GM18511 (cell line): Measurements from ENCODE around the gene RRP36.
"Not testable (repeated sequence)": the region's sequence is repeated elsewhere in the genome, so short reads cannot be mapped to it uniquely, and the experiment has no call there.

Experiments
- ATAC-seq: cut with Tn5 transposase; IDR thresholded peaks from one replicate; pipeline ENCODE4 v1.9.1; 2021; ENCODE audit warnings: mild to moderate bottlenecking, moderate library complexity; ENCODE audit not compliant: unreplicated experiment

Gene RRP36, protein sequence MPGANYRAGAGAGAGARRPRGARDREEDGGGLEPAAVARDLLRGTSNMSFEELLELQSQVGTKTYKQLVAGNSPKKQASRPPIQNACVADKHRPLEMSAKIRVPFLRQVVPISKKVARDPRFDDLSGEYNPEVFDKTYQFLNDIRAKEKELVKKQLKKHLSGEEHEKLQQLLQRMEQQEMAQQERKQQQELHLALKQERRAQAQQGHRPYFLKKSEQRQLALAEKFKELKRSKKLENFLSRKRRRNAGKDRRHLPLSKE

GRCh38 chr6:43021270-43022047 is at the start of gene RRP36:
TSS of gene RRP36 (plus strand) at chr6:43021623. CDS start at chr6:43021655, 32 bp downstream.
- peak; percentile 83 for ATAC-seq

GRCh38 chr6:42971746-42972327 is 49.6 kb upstream of the RRP36 start:
- no peak for ATAC-seq

GRCh38 chr6:42973926-42974325 is 47.5 kb upstream of the RRP36 start:
- no peak for ATAC-seq

DNA sequence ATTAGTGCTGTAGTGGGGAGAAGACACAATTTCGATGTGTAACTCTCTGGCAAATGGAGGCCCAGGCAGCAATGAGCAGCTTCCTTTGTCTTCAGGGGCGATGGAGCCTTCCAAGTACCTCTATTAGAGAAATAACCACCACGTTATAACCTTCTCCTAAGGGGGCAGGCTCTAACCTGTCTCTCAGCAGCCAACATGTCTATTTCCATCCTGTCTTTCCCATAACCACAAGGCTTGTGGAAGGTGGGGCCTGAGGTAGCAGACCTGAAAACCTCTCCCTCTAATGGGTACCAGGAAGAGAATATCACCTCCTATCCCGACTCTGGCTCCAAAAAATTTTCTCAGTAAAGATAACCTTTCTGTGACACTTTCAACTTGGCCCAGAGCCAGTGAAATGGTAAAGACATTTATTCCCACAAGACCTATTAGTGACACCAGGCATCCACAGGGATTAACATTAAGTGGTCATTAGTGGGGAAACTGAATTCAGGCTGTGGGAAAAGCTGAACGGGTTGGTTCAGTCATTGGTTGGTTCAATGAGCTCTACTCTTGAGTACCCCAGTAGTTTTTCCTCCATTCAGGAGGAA is 46.4 kb upstream of the RRP36 start:
- no peak for ATAC-seq

GRCh38 chr6:42978487-42978838 is 43.0 kb upstream of the RRP36 start:
- no peak for ATAC-seq

DNA sequence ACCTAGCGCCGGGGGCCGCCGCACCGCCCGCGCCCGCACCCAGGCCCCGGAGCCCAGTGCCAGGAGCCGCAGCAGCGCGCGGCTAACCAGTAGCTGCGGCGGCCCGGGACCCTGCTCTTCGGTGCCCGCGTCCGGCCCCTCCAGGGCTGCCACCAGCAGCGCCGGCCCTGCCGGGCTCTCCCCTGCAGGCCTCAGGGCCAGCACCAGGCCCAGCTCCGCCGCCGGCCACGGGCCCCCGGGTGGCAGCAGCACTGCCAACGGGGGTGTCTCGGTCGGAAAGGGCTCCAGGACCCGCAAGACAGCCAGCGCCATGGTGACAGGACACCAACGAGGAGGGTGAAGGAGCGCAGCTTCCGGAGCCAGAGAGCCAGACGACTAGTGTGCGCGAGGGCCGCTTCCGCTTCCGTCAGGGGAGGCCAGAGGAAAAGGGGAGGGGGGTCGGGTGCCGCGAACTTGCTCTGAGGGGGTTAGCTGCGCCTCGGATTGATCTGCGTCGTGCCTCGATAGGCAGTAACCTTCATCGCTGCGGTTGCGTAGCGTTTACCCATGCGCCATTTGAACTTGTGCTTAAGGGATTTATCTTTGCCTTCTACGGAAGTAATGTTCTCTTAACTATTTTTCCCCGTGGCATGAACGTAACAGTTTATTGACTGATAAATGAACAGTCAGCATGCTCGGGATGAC is 42.4 kb upstream of the RRP36 start, which contains the start of gene PEX6:
Gene PEX6, minus strand, starts transcription at position 343 of the 684 bp plus-strand sequence. Its CDS starts 31 bp downstream, at position 312.
- ATAC-seq = peak; percentile 95

DNA sequence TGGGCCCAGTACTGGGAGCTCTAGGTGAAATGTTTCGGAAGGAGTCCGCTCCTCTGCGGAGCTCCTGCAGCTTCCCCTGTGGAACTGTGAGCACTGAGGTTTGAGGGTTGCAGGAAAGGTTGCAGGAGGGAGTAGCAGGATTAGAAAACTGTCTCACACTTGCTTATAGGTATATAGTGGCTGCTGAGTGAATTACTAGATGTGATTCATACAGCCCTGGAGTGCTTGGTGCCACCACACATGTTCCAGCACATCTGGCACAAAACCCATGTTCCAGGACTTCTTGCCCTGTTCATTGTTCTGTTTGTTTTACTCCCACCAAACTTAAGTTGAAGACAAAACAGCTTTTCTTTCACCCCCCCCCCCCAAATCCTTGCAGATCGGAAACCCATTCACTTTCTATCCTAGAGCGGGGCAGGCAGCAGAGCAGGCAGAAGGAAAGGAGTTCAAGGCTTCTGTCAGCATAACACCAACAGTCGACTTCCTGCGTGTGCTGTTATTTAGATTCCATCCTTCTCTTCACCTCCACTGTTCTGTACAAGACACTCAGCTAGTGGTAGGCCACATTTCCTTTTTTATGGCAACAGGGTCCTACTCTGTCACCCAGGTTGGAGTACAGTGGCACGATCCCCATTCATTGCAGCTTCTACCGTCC is 41.8 kb upstream of the RRP36 start:
- ATAC-seq = peak; percentile 3

GRCh38 chr6:42981836-42982235 is 39.6 kb upstream of the RRP36 start:
- no peak for ATAC-seq

DNA sequence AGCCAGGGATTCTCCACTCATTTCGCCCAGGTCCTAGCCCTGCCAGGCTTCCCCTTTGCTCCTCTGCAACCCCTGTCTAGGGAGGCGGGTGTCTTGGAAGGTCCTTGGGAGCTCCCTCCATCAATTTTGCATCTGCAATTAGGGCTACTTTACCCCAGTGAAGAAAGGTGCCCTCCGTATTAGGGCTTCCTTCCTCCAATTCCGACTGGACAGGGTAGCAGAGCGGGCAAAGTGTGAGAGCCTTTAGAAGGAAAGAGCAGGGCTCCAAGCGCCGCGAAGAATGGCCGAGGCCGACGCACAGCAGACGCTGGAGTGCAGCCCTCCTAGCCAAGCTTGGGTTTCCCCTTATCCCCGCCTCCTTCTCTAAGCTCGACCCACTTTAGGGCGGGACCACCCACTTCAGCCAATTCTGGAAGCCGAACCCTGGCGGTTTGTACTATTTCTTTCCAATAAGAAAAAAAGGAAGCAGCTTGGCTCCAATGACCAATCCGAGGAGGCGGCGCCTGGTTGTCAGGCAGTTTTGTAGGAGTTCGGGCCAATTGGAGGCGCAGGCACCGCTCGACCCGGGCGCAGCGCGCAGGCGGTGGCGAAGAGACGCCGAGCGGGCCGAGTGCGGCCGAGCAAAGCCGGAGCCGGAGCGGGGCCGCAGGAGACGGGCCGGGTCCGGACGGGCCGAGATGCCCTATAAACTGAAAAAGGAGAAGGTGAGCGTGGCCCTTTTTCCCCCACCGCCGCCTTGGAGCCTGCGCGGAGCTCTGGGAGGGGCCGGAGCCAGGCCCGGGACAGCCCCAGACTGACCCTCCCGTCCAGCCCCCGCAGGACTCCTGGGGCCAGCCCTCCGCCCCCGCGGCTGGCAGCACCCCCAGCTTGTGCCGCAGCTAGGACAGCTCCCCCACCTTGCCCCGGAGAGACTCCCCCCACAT is 37.2 kb upstream of the RRP36 start, which contains the start of gene PPP2R5D:
Gene PPP2R5D, plus strand, starts transcription at position 570 of the 923 bp plus-strand sequence. Its CDS starts 108 bp downstream, at position 678.
- peak; percentile 97 for ATAC-seq

- ATAC-seq = no peak
These were observed 36.4 kb upstream of the RRP36 start for GRCh38 chr6:42984924-42985475.

GRCh38 chr6:42987533-42988451 is 33.6 kb upstream of the RRP36 start:
- no peak for ATAC-seq

GRCh38 chr6:42988486-42989020 is 32.9 kb upstream of the RRP36 start:
- ATAC-seq = no peak

- ATAC-seq = no peak
These were observed 31.5 kb upstream of the RRP36 start for GRCh38 chr6:42989923-42990322.

DNA sequence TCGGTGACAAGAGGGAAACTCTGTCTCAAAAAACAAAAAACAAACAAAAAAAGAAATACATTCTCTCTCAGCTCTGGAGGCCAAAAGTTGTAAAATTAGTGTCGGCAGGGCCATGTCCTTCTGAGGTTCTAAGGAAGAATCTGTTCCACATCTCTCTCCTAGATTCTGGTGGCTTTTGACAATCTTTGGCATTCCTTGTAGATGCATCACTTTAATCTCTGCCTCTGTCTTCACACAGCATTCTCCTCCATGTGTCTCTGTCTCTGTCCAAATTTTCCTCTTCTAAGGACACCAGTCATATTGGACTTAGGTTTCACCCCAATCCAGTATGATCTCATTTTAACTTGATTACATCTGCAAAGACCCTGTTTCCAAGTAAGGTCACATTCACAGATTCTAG is 28.0 kb upstream of the RRP36 start:
- no peak for ATAC-seq

- ATAC-seq = no peak
These were observed 24.9 kb upstream of the RRP36 start for GRCh38 chr6:42996513-42996912.

DNA sequence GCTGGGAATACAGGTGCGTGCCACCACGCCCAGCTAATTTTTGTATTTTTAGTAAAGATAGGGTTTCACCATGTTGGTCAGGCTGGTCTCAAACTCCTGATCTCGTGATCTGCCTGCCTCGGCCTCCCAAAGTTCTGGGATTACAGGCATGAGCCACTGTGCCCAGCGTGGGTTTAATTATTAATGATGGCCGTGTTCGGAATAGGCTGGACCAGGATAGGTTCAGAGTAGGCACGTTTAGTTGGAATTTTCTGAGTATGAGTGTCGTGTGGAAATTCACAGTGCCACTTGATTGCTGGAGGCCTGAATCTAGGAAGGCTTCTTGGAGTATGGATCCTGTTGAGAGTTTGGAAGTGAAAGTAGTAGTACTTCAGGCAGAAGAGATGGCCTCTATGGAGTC is 23.2 kb upstream of the RRP36 start:
- not testable (repeated sequence) for ATAC-seq

DNA sequence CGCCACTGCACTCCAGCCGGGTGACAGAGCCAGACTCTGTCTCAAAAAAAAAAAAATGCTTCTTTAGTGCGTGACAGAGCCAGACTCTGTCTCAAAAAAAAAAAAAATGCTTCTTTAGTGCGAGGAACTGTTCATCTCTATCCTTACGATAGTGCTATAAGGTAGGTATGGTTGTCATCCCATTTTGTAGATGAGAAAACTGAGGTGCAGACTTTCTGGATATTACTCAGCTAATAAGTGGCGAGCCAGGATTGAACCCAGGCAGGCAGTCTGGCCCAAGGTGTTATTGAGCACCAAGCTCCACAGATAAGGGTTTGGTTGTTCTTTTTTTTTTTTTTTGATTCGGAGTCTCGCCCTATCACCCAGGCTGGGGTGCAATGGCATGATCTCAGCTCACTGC is 19.6 kb upstream of the RRP36 start:
- no peak for ATAC-seq

- no peak for ATAC-seq
These were observed 15.6 kb upstream of the RRP36 start for GRCh38 chr6:43005844-43006243.
